Tibial nerve (tissue), 4 donors: Measurements from ENCODE around the gene AANAT. TPM values are rescaled to one million over a fixed set of nuclear protein-coding genes. Genes with fewer than 3 reads are reported as not detected.

ENCODE experiments used
- DNase-seq, 2 donors: peaks; one replicate each; pipeline ENCODE4 v3.0.0-alpha.2; 2019; ENCODE audit warnings: low spot score in 2 of 2
- H3K27ac ChIP-seq, 4 donors: fragments of 200-600 bp; sonication (generic) in 3 of 4; one replicate each; pipeline ENCODE4 v1.5.1; 2017 to 2019; ENCODE audit warnings: mild to moderate bottlenecking in 1 of 4
- H3K27me3 ChIP-seq, 2 donors: fragments of 200-600 bp; sonication (generic) in 1 of 2; one replicate each; pipeline versions ENCODE4 v1.5.1 to v1.6.0; 2017 to 2019
- H3K36me3 ChIP-seq, 3 donors: fragments of 200-600 bp; sonication (generic); one replicate each; pipeline ENCODE4 v1.5.1; 2018 to 2019
- H3K4me1 ChIP-seq, 4 donors: fragments of 200-600 bp; sonication (generic) in 3 of 4; one replicate each; pipeline ENCODE4 v1.5.1; 2017 to 2019
- H3K4me3 ChIP-seq, 4 donors: fragments of 200-600 bp; sonication (generic) in 3 of 4; one replicate each; pipeline ENCODE4 v1.5.1; 2017 to 2019; ENCODE audit warnings: mild to moderate bottlenecking in 1 of 4, moderate library complexity in 1 of 4
- H3K9me3 ChIP-seq, 4 donors: fragments of 200-600 bp; sonication (generic) in 3 of 4; one replicate each; pipeline ENCODE4 v1.5.1; 2017 to 2019
- CTCF ChIP-seq, 5 experiments: fragments of 200-600 bp in 3 of 5; fragments of 450-650 bp in 2 of 5; sonication (generic) in 3 of 5; IDR thresholded peaks; one replicate each; pipeline ENCODE4 v1.5.1; 2016 to 2019; ENCODE audit warnings: antibody characterized with exemption in 5 of 5, mild to moderate bottlenecking in 3 of 5, moderate library complexity in 2 of 5
- EP300 ChIP-seq, 2 donors: sonication (generic); formaldehyde crosslinking; IDR thresholded peaks; one replicate each; pipeline ENCODE4 v1.6.1; 2017; ENCODE audit warnings: antibody characterized with exemption in 2 of 2, mild to moderate bottlenecking in 1 of 2
- POLR2A ChIP-seq, 2 donors: fragments of 450-650 bp; IDR thresholded peaks; one replicate each; pipeline ENCODE4 v1.6.1; 2017; ENCODE audit warnings: antibody characterized with exemption in 2 of 2, mild to moderate bottlenecking in 2 of 2, moderate library complexity in 2 of 2
- WGBS, 2 donors: methylation state at CpG; one replicate each; pipeline ENCODE4 v1.1.5; 2018; 5-methylcytosine and 5-hydroxymethylcytosine counted together
- total RNA-seq, 4 donors: library from RNA; depleted of rRNA; stranded (reverse); fragments of >200 nt; gene quantifications; one replicate each; pipeline ENCODE4 v1.1.0, GENCODE V29; 2016

Gene AANAT
- total RNA-seq, 4 donors from 2014 or later, result not detected

GRCh38 chr17:76446449-76447231, 20.8 kb upstream of the AANAT start:
- no peak for TF ChIP-seq POLR2A (IDR thresholded peaks at IDR 0.05)
- TF ChIP-seq CTCF (IDR thresholded peaks at IDR 0.05), result no peak
- TF ChIP-seq EP300 (IDR thresholded peaks at IDR 0.05), result no peak
- H3K4me1 ChIP-seq, result peaks cover 0 to 20% (median 0%) of the 10 kb centered on the region in 4 donors
- H3K4me3 ChIP-seq, result no peak overlapping the region
- H3K27me3 ChIP-seq, result no peaks in the 10 kb centered on the region
- no peaks in the 10 kb centered on the region for H3K9me3 ChIP-seq
- no peaks in the 10 kb centered on the region for H3K36me3 ChIP-seq
- WGBS, 2 donors, result 52 to 57% methylated on average over 9 of the region's 9 CpGs
- DNase-seq, result peak in 1 of 2 donors; percentile 20
- H3K27ac ChIP-seq, result no peak overlapping the region

- H3K4me1 ChIP-seq, result peaks cover 0 to 29% (median 6%) of the 10 kb centered on the region in 4 donors
- no peaks in the 10 kb centered on the region for H3K36me3 ChIP-seq
- H3K9me3 ChIP-seq, result no peaks in the 10 kb centered on the region
- H3K27ac ChIP-seq, result no peak overlapping the region
- 68 to 77% methylated on average over 7 of the region's 7 CpGs for WGBS, 2 donors
- H3K27me3 ChIP-seq, result no peaks in the 10 kb centered on the region
- H3K4me3 ChIP-seq, result no peak overlapping the region
- DNase-seq, result no peak
- TF ChIP-seq POLR2A (IDR thresholded peaks at IDR 0.05) (no peak), EP300 (IDR thresholded peaks at IDR 0.05) (no peak), CTCF (IDR thresholded peaks at IDR 0.05) (no peak)
Measured at GRCh38 chr17:76447931-76448652, 19.3 kb upstream of the AANAT start.

GRCh38 chr17:76449126-76449525, 18.3 kb upstream of the AANAT start:
- no peak overlapping the region for H3K27ac ChIP-seq
- WGBS, 2 donors, result 87 to 95% methylated on average over 6 of the region's 6 CpGs
- no peak for DNase-seq
- peaks cover 0 to 29% (median 6%) of the 10 kb centered on the region in 4 donors for H3K4me1 ChIP-seq
- H3K36me3 ChIP-seq, result no peaks in the 10 kb centered on the region
- no peaks in the 10 kb centered on the region for H3K9me3 ChIP-seq
- no peak overlapping the region for H3K4me3 ChIP-seq
- TF ChIP-seq EP300 (IDR thresholded peaks at IDR 0.05) (no peak), CTCF (IDR thresholded peaks at IDR 0.05) (no peak), POLR2A (IDR thresholded peaks at IDR 0.05) (no peak)
- H3K27me3 ChIP-seq, result no peaks in the 10 kb centered on the region

GRCh38 chr17:76451506-76451905, 15.9 kb upstream of the AANAT start:
- Histone ChIP-seq H3K4me3 (no peak overlapping the region), H3K27ac (no peak overlapping the region), H3K4me1 (peaks cover 0 to 24% (median 6%) of the 10 kb centered on the region in 4 donors), H3K9me3 (no peaks in the 10 kb centered on the region), H3K36me3 (no peaks in the 10 kb centered on the region), H3K27me3 (no peaks in the 10 kb centered on the region)
- TF ChIP-seq EP300 (IDR thresholded peaks at IDR 0.05) (no peak), POLR2A (IDR thresholded peaks at IDR 0.05) (no peak), CTCF (IDR thresholded peaks at IDR 0.05) (no peak)
- no peak for DNase-seq
- WGBS, 2 donors, result 53 to 55% methylated on average over 6 of the region's 6 CpGs

GRCh38 chr17:76452127-76452659, 15.2 kb upstream of the AANAT start:
- WGBS, 2 donors, result 0 to 2% methylated on average over 5 to 24 of the region's 29 CpGs
- Histone ChIP-seq H3K9me3 (no peaks in the 10 kb centered on the region), H3K4me1 (peaks cover 0 to 17% (median 6%) of the 10 kb centered on the region in 4 donors), H3K4me3 (peak overlapping the region; percentile 65 to 95 (median 71)), H3K27ac (peak overlapping the region in 2 of 4 donors; percentile 80 to 82), H3K36me3 (no peaks in the 10 kb centered on the region), H3K27me3 (no peaks in the 10 kb centered on the region)
- TF ChIP-seq CTCF (IDR thresholded peaks at IDR 0.05), result no peak
- DNase-seq, result no peak
